K562 (cell line): ENCODE results near the gene LAMA2. TPM values are rescaled to one million over a fixed set of nuclear protein-coding genes. Genes with fewer than 3 reads are reported as not detected.

Source experiments
- ATAC-seq: fragments of 200-7000 bp; cut with Tn5 transposase; 3 replicates; pipeline ENCODE4 v1.9.1; 2020; ENCODE audit warnings: moderate library complexity
- BruUV-seq: library from RNA; stranded (reverse); fragments of 400-500 nt; replicated peaks from 2 replicates; lab custom pipeline; 2021; lab: Mats Ljungman, UMichigan
- CTCF ChIA-PET: fragments of 300-600 bp; formaldehyde crosslinking; extraction: SDS; loops from one replicate; lab custom pipeline; 2021; ENCODE audit warnings: low intra/inter-chr PET ratio; lab: Yijun Ruan, JAX
- POLR2A ChIA-PET: fragments of 300-600, 350-650 bp; sonication (Branson Sonifier 250); formaldehyde crosslinking; extraction: SDS; loops from one replicate; lab custom pipeline; 2021; ENCODE audit warnings: antibody characterized with exemption, inconsistent platforms; lab: Yijun Ruan, JAX
- DNase-seq, 4 experiments: peaks; one replicate each; pipeline versions ENCODE4 v3.0.0 to v3.0.0-alpha.2; 2011 to 2018; ENCODE audit warnings: low spot score in 3 of 4, mixed read lengths in 3 of 4; ENCODE audit errors: extremely low read depth in 1 of 4
- FAIRE-seq: peaks from 2 replicates; lab custom pipeline; 2011; peaks lifted over from hg19 to GRCh38; lab: Jason Lieb, UNC
- H2AFZ ChIP-seq: 2 replicates; pipeline ENCODE4 v1.6.0; 2011; ENCODE audit warnings: low read depth, low read length, control low read depth, inconsistent platforms
- H3K27ac ChIP-seq: fragments of 200-600 bp; 3 replicates; pipeline ENCODE4 v1.8.0; 2011; ENCODE audit warnings: low read depth, mild to moderate bottlenecking, control low read depth, inconsistent platforms, low read length, moderate library complexity, mixed read lengths; ENCODE audit errors: extremely low read depth
- H3K27me3 ChIP-seq, 2 experiments: fragments of 300-600 bp in 1 of 2; 2 replicates in 1 of 2; 3 replicates in 1 of 2; pipeline versions ENCODE4 v1.6.0 to v1.8.0; 2011; ENCODE audit warnings: inconsistent platforms in 2 of 2, low read length in 2 of 2, mild to moderate bottlenecking in 1 of 2, mixed read lengths in 1 of 2, moderate library complexity in 1 of 2; ENCODE audit not compliant: control insufficient read depth in 2 of 2, insufficient read depth in 2 of 2
- H3K36me3 ChIP-seq: fragments of 300-600 bp; 3 replicates; pipeline ENCODE4 v1.8.0; 2011; ENCODE audit warnings: mild to moderate bottlenecking, low read length, inconsistent platforms; ENCODE audit not compliant: control insufficient read depth, insufficient read depth
- H3K4me1 ChIP-seq, 2 experiments: fragments of 200-600 bp in 1 of 2; replicated peaks in 1 of 2; 2 replicates in 1 of 2; 3 replicates in 1 of 2; pipeline versions ENCODE4 v1.5.1 to v1.8.0; 2011; ENCODE audit warnings: inconsistent platforms in 2 of 2, low read length in 2 of 2, mild to moderate bottlenecking in 1 of 2, mixed read lengths in 1 of 2, moderate library complexity in 1 of 2; ENCODE audit not compliant: control insufficient read depth in 2 of 2, insufficient read depth in 2 of 2
- H3K4me2 ChIP-seq: 2 replicates; pipeline ENCODE4 v1.6.1; 2011; ENCODE audit warnings: low read length, control low read depth, inconsistent platforms, mixed read lengths; ENCODE audit not compliant: insufficient read depth
- H3K4me3 ChIP-seq: fragments of 200-600 bp; sonication (generic), shearing (Covaris generic); 2 replicates; pipeline ENCODE4 v1.5.1; 2016; ENCODE audit warnings: control low read depth, inconsistent platforms
- H3K79me2 ChIP-seq: fragments of 200-600 bp; 3 replicates; pipeline ENCODE4 v1.8.0; 2011; ENCODE audit warnings: low read length, inconsistent platforms; ENCODE audit not compliant: control insufficient read depth, insufficient read depth
- H3K9ac ChIP-seq, 2 experiments: 2 replicates each; pipeline versions ENCODE4 v1.6.0 to v1.6.1; 2011; ENCODE audit warnings: low read depth in 2 of 2, low read length in 2 of 2, control low read depth in 1 of 2, inconsistent platforms in 1 of 2, mild to moderate bottlenecking in 1 of 2, mixed read lengths in 1 of 2; ENCODE audit not compliant: insufficient read depth in 1 of 2
- H3K9me1 ChIP-seq: one replicate; pipeline ENCODE4 v1.6.0; 2011; ENCODE audit warnings: inconsistent platforms, mild to moderate bottlenecking, low read length, moderate library complexity; ENCODE audit not compliant: control insufficient read depth, insufficient read depth
- H3K9me3 ChIP-seq: replicated peaks from 2 replicates; pipeline ENCODE4 v1.5.1; 2011; ENCODE audit warnings: low read depth, low read length, inconsistent platforms; ENCODE audit not compliant: control insufficient read depth, insufficient read depth
- H4K20me1 ChIP-seq: replicated peaks from 2 replicates; pipeline ENCODE4 v1.6.1; 2011; ENCODE audit warnings: low read length, inconsistent platforms, mixed read lengths; ENCODE audit not compliant: control insufficient read depth, insufficient read depth
- ELF2 ChIP-seq: fragments of 250-450 bp; sonication (Bioruptor Pico); IDR thresholded peaks from 2 replicates; pipeline ENCODE4 v1.5.0; 2021; ENCODE audit warnings: mild to moderate bottlenecking
- JUNB ChIP-seq: fragments of 450-650 bp; formaldehyde crosslinking; conservative IDR thresholded peaks from 2 replicates; pipeline ENCODE4 v1.4.0; 2020; ENCODE audit warnings: mild to moderate bottlenecking
- PATZ1 ChIP-seq: fragments of 250-450 bp; sonication (Bioruptor Pico); IDR thresholded peaks from 2 replicates; pipeline ENCODE4 v1.5.0; 2020; ENCODE audit warnings: mild to moderate bottlenecking, borderline replicate concordance
- ZNF277 ChIP-seq: fragments of 250-450 bp; sonication (Bioruptor Pico); IDR thresholded peaks from 2 replicates; pipeline ENCODE4 v1.8.0; 2022; ENCODE audit warnings: inconsistent platforms, mild to moderate bottlenecking, moderate library complexity, borderline replicate concordance
- WGBS: fragments of 100-300 bp; shearing (Covaris generic); methylation state at CpG from one replicate; pipeline ENCODE4 v1.1.6; 2016; ENCODE audit warnings: low coverage, mixed read lengths; ENCODE audit not compliant: insufficient coverage; ENCODE audit errors: missing lambda C conversion rate; 5-methylcytosine and 5-hydroxymethylcytosine counted together
- in situ Hi-C: fragments of 300-500 bp; cut with MboI; formaldehyde crosslinking; loops from 4 replicates; pipeline ENCODE4 v1.15.0; 2018; ENCODE audit warnings: inconsistent platforms, mixed read lengths
- intact Hi-C: fragments of 100-400 bp; cut with micrococcal nuclease; formaldehyde crosslinking; loops from 2 replicates; pipeline ENCODE4 v1.14.2; 2022
- polyA plus RNA-seq, 8 experiments: library from polyadenylated mRNA; depleted of rRNA in 4 of 8; stranded (reverse) in 5 of 8; unstranded in 3 of 8; fragments of >200 nt; fragmentation: Nextera tagmentation in 2 of 8; fragmentation: Illumina TruSeq in 1 of 8; extraction: Ambion mirVana in 2 of 8; extraction: Trizol in 1 of 8; gene quantifications; 2 replicates each; pipeline versions ENCODE4 v1.2.1 to v1.2.3, GENCODE V29; 2011 to 2014; ENCODE audit warnings: inconsistent platforms in 1 of 8, missing spikeins in 1 of 8
- total RNA-seq, 7 experiments: library from RNA; depleted of rRNA in 6 of 7; stranded (reverse); fragments of >200 nt in 6 of 7; fragmentation: Illumina TruSeq in 2 of 7; extraction: Trizol in 2 of 7; gene quantifications; 2 replicates each; pipeline versions ENCODE4 v1.2.1 to v1.2.3, GENCODE V29; 2011 to 2021; ENCODE audit warnings: low replicate concordance in 1 of 7

LAMA2 gene
- total and polyA plus RNA-seq, 9 of the 15 experiments (the other 6 are each of a cell fraction or from before 2014, with no cell fraction given) = 0.04 to 1.5 (median 0.36) TPM

GRCh38 chr6:129335792-129336191, 452.9 kb downstream of the LAMA2 start:
- no peaks in the 10 kb centered on the region for H3K36me3 ChIP-seq
- no peaks in the 10 kb centered on the region for H3K27me3 ChIP-seq
- no peaks in the 10 kb centered on the region for H4K20me1 ChIP-seq
- in situ Hi-C loops (no loop called here), intact Hi-C loops (no loop called here)
- no peaks in the 10 kb centered on the region for H3K9me3 ChIP-seq
- H3K9ac ChIP-seq = no peak overlapping the region
- no peak overlapping the region for H3K4me2 ChIP-seq
- CTCF ChIA-PET = no interaction called here
- BruUV-seq = no TSS peak
- 2% methylated on average over 4 of the region's 4 CpGs for WGBS
- no peak overlapping the region for H3K27ac ChIP-seq
- H2AFZ ChIP-seq = no peak overlapping the region
- DNase-seq = no peak
- H3K4me3 ChIP-seq = no peak overlapping the region
- FAIRE-seq = no peak
- H3K4me1 ChIP-seq = no peaks in the 10 kb centered on the region
- ATAC-seq = no peak
- no peaks in the 10 kb centered on the region for H3K9me1 ChIP-seq
- TF ChIP-seq PATZ1 (CRISPR knock-in tag) (no peak), ZNF277 (CRISPR knock-in tag) (no peak), JUNB (CRISPR knock-in tag) (no peak), ELF2 (no peak)
- POLR2A ChIA-PET = no interaction called here
- H3K79me2 ChIP-seq = no peaks in the 10 kb centered on the region
